Sigmoid colon (tissue), 7 donors: ENCODE measurements around the gene SLC25A1. TPM values are rescaled to one million over a fixed set of nuclear protein-coding genes. Genes with fewer than 3 reads are reported as not detected.

Experiments used
- DNase-seq: peaks from one replicate; pipeline ENCODE4 v3.0.0-alpha.2; 2019
- H3K27ac ChIP-seq, 4 donors: fragments of 200-600 bp; sonication (generic); one replicate each; pipeline ENCODE4 v1.5.1; 2016 to 2019; ENCODE audit warnings: mild to moderate bottlenecking in 1 of 4
- H3K27me3 ChIP-seq, 3 donors: fragments of 200-600 bp; sonication (generic); one replicate each; pipeline ENCODE4 v1.5.1; 2019; ENCODE audit warnings: mild to moderate bottlenecking in 1 of 3
- H3K36me3 ChIP-seq, 4 donors: fragments of 200-600 bp; sonication (generic); one replicate each; pipeline ENCODE4 v1.5.1; 2016 to 2019
- H3K4me1 ChIP-seq, 4 donors: fragments of 200-600 bp; sonication (generic); one replicate each; pipeline ENCODE4 v1.5.1; 2017 to 2019
- H3K4me3 ChIP-seq, 4 donors: fragments of 200-600 bp; sonication (generic); one replicate each; pipeline ENCODE4 v1.5.1; 2017 to 2019; ENCODE audit warnings: mild to moderate bottlenecking in 2 of 4, moderate library complexity in 1 of 4
- H3K9me3 ChIP-seq, 4 donors: fragments of 200-600 bp in 3 of 4; sonication (generic) in 3 of 4; one replicate each; pipeline versions ENCODE4 v1.5.1 to v1.6.1; 2013 to 2019
- EP300 ChIP-seq, 4 donors: sonication (generic); formaldehyde crosslinking; IDR thresholded peaks; one replicate each; pipeline ENCODE4 v1.6.1; 2017; ENCODE audit warnings: antibody characterized with exemption in 4 of 4
- POLR2A ChIP-seq, 2 donors: fragments of 450-650 bp; IDR thresholded peaks; one replicate each; pipeline ENCODE4 v1.6.1; 2016; ENCODE audit warnings: antibody characterized with exemption in 2 of 2, mild to moderate bottlenecking in 2 of 2, moderate library complexity in 2 of 2
- POLR2AphosphoS5 ChIP-seq, 4 donors: sonication (generic); formaldehyde crosslinking; IDR thresholded peaks; one replicate each; pipeline ENCODE4 v1.6.1; 2017; ENCODE audit warnings: antibody characterized with exemption in 4 of 4
- WGBS, 2 donors: extraction: QIAGEN DNeasy Blood & Tissue Kit; methylation state at CpG; one replicate each; pipeline ENCODE4 v1.1.7; 2013; 5-methylcytosine and 5-hydroxymethylcytosine counted together
- intact Hi-C: fragments of 100-400 bp; cut with DNase I; formaldehyde crosslinking; loops from one replicate; pipeline ENCODE4 v1.15.1; 2023
- polyA plus RNA-seq, 3 donors: library from polyadenylated mRNA; stranded (reverse); fragments of 200-250 nt; gene quantifications; one replicate each; pipeline ENCODE4 v1.2.3, GENCODE V29; 2013
- total RNA-seq, 4 donors: library from RNA; depleted of rRNA; stranded (reverse); fragments of >200 nt; gene quantifications; one replicate each; pipeline ENCODE4 v1.1.0, GENCODE V29; 2016
- TF ChIP-seq, protein P1 (sequence below), 4 experiments: fragments of 450-650 bp in 3 of 4; fragments of 200-600 bp in 1 of 4; IDR thresholded peaks; one replicate each; pipeline ENCODE4 v1.5.1; 2016 to 2019; ENCODE audit warnings: antibody characterized with exemption in 4 of 4, mild to moderate bottlenecking in 3 of 4, moderate library complexity in 2 of 4
- donor health status: healthy with polysubstance abuse.
- donor health status: Bipolar disorder and iron deficiency.
- donor health status: healthy.

The SLC25A1 gene
- total and polyA plus RNA-seq, 7 donors = 28.2 to 146 (median 45.3) TPM

DNA sequence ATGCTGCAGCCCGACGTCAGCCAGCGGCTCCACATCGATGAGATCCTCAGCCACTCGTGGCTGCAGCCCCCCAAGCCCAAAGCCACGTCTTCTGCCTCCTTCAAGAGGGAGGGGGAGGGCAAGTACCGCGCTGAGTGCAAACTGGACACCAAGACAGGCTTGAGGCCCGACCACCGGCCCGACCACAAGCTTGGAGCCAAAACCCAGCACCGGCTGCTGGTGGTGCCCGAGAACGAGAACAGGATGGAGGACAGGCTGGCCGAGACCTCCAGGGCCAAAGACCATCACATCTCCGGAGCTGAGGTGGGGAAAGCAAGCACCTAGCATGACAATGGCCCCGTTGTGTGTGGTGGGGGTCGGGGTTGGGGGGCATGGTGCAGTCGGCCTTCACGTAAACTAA, 46.4 kb downstream of the SLC25A1 start:
- intact Hi-C loops = no loop called here
- Histone ChIP-seq H3K27me3 (no peaks in the 10 kb centered on the region), H3K4me1 (no peaks in the 10 kb centered on the region), H3K9me3 (no peaks in the 10 kb centered on the region), H3K4me3 (no peak overlapping the region), H3K36me3 (peaks cover 10 to 49% (median 34%) of the 10 kb centered on the region in 4 donors), H3K27ac (no peak overlapping the region)
- no peak for DNase-seq
- 95 to 96% methylated on average over 20 of the region's 20 CpGs for WGBS, 2 donors
- TF ChIP-seq EP300 (IDR thresholded peaks at IDR 0.05) = no peak
- TF ChIP-seq, protein P1, sequence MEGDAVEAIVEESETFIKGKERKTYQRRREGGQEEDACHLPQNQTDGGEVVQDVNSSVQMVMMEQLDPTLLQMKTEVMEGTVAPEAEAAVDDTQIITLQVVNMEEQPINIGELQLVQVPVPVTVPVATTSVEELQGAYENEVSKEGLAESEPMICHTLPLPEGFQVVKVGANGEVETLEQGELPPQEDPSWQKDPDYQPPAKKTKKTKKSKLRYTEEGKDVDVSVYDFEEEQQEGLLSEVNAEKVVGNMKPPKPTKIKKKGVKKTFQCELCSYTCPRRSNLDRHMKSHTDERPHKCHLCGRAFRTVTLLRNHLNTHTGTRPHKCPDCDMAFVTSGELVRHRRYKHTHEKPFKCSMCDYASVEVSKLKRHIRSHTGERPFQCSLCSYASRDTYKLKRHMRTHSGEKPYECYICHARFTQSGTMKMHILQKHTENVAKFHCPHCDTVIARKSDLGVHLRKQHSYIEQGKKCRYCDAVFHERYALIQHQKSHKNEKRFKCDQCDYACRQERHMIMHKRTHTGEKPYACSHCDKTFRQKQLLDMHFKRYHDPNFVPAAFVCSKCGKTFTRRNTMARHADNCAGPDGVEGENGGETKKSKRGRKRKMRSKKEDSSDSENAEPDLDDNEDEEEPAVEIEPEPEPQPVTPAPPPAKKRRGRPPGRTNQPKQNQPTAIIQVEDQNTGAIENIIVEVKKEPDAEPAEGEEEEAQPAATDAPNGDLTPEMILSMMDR (IDR thresholded peaks at IDR 0.05) = no peak
- no peak for TF ChIP-seq POLR2AphosphoS5 (IDR thresholded peaks at IDR 0.05)

DNA sequence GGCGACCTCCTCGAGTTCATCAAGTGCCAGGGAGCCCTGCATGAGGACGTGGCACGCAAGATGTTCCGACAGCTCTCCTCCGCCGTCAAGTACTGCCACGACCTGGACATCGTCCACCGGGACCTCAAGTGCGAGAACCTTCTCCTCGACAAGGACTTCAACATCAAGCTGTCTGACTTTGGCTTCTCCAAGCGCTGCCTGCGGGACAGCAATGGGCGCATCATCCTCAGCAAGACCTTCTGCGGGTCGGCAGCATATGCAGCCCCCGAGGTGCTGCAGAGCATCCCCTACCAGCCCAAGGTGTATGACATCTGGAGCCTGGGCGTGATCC, 46.9 kb downstream of the SLC25A1 start:
- H3K4me3 ChIP-seq = no peak overlapping the region
- no peak overlapping the region for H3K27ac ChIP-seq
- no peaks in the 10 kb centered on the region for H3K9me3 ChIP-seq
- peaks cover 10 to 44% (median 30%) of the 10 kb centered on the region in 4 donors for H3K36me3 ChIP-seq
- no peaks in the 10 kb centered on the region for H3K4me1 ChIP-seq
- DNase-seq = no peak
- intact Hi-C loops = no loop called here
- H3K27me3 ChIP-seq = no peaks in the 10 kb centered on the region
- WGBS, 2 donors = 96 to 97% methylated on average over 19 of the region's 19 CpGs
- TF ChIP-seq EP300 (IDR thresholded peaks at IDR 0.05) (no peak), POLR2AphosphoS5 (IDR thresholded peaks at IDR 0.05) (no peak), POLR2A (IDR thresholded peaks at IDR 0.05) (no peak)
- TF ChIP-seq, protein P1 (IDR thresholded peaks at IDR 0.05) = no peak

DNA sequence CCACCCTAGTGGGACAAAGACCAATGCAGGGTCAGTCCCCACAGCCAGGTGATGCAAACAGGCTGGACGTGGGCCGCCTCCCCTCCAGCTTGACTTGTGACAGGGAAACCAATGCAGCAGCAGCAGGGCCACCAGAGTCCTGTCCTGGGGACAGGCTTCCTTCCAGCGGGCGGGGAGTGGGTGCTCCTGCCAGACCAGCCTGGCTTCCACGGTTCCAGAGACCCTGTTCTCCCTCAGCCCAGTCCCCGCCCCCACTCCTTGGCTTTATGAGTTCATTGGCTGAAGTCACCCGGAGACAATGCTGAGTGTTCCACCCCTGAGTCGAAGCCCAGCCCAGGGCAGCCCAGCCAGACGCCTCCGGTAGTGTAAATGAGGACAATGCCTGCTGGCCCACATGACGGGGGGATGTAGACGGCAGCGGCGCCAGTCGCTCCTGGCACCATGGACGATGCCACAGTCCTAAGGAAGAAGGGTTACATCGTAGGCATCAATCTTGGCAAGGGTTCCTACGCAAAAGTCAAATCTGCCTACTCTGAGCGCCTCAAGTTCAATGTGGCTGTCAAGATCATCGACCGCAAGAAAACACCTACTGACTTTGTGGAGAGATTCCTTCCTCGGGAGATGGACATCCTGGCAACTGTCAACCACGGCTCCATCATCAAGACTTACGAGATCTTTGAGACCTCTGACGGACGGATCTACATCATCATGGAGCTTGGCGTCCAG, 47.4 kb downstream of the SLC25A1 start, which contains the start of gene TSSK2:
TSSK2 (plus strand) TSS at position 350 of the 726 bp plus-strand sequence; CDS start at position 442, 92 bp downstream.
- peaks cover 10 to 39% (median 26%) of the 10 kb centered on the region in 4 donors for H3K36me3 ChIP-seq

DNA sequence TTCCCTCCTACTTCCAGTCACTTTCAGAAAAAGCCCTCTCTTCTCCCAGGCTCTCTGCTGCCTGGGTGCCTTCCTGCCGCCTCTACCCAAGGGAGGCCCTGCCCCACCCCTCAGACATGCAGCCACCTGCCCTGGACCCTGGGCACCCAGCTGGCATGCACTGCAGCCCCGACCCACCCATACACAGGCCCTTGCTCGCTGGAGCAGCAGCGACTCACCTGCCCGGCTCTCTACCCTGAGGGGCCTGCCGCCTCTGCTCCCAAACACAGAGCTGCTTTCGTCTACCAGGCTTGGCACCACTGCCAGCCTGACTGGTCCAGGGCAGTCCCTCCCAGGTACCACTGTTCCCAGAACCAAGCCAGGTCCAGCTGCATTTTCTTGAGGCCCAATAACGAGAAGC, 48.7 kb downstream of the SLC25A1 start:
- TF ChIP-seq POLR2AphosphoS5 (IDR thresholded peaks at IDR 0.05) (no peak), EP300 (IDR thresholded peaks at IDR 0.05) (no peak), POLR2A (IDR thresholded peaks at IDR 0.05) (no peak)
- TF ChIP-seq, protein P1 (IDR thresholded peaks at IDR 0.05) = no peak
- no peak overlapping the region for H3K27ac ChIP-seq
- H3K4me1 ChIP-seq = no peaks in the 10 kb centered on the region
- WGBS, 2 donors = 82 to 88% methylated on average over 8 of the region's 8 CpGs
- no peaks in the 10 kb centered on the region for H3K27me3 ChIP-seq
- H3K9me3 ChIP-seq = no peaks in the 10 kb centered on the region
- DNase-seq = no peak
- H3K36me3 ChIP-seq = peaks cover 10 to 26% (median 21%) of the 10 kb centered on the region in 4 donors
- intact Hi-C loops = no loop called here
- H3K4me3 ChIP-seq = no peak overlapping the region

More for the DNA sequence above, 47.4 kb downstream of the SLC25A1 start, which contains the start of gene TSSK2:
- no peak for DNase-seq
- 93% methylated on average over 27 of the region's 27 CpGs for WGBS, 2 donors
- H3K27ac ChIP-seq = no peak within 1 kb of the TSS
- TF ChIP-seq, protein P1 (IDR thresholded peaks at IDR 0.05) = no peak
- TF ChIP-seq POLR2A (IDR thresholded peaks at IDR 0.05) (no peak), EP300 (IDR thresholded peaks at IDR 0.05) (no peak), POLR2AphosphoS5 (IDR thresholded peaks at IDR 0.05) (no peak)
- intact Hi-C loops = no loop called here
- H3K9me3 ChIP-seq = no peaks in the 10 kb centered on the region
- H3K27me3 ChIP-seq = no peaks in the 10 kb centered on the region
- no peak within 1 kb of the TSS for H3K4me3 ChIP-seq
- H3K4me1 ChIP-seq = no peaks in the 10 kb centered on the region
